Gastroesophageal sphincter (tissue), 3 donors: ENCODE data around the gene MAPK4.
"Not testable (repeated sequence)": the region's sequence is repeated elsewhere in the genome, so short reads cannot be mapped to it uniquely, and the experiment has no call there.

Experiments
- EP300 ChIP-seq: sonication (generic); formaldehyde crosslinking; IDR thresholded peaks from one replicate; pipeline ENCODE4 v1.6.1; 2017; ENCODE audit warnings: antibody characterized with exemption, mild to moderate bottlenecking
- TF ChIP-seq, protein P1 (sequence below), 4 experiments: fragments of 200-600 bp in 2 of 4; fragments of 450-650 bp in 2 of 4; sonication (generic) in 1 of 4; IDR thresholded peaks; one replicate each; pipeline ENCODE4 v1.5.1; 2017 to 2019; ENCODE audit warnings: antibody characterized with exemption in 4 of 4, mild to moderate bottlenecking in 2 of 4, moderate library complexity in 2 of 4

DNA sequence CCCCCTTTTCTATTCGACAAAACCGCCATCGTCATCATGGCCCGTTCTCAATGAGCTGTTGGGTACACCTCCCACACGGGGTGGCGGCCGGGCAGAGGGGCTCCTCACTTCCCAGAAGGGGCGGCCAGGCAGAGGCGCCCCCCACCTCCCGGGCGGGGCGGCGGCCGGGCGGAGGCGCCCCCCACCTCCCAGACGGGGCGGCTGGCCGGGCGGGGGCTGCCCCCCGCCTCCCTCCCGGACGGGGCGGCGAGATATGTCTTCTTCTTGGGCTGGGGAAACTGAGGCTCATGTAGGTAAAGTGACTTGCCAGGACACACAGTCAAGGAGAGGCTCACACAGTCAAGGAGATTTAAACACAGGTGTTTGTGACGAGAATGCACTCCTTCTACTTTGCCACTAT is 49.3 kb downstream of the MAPK4 start:
- TF ChIP-seq, protein P1, sequence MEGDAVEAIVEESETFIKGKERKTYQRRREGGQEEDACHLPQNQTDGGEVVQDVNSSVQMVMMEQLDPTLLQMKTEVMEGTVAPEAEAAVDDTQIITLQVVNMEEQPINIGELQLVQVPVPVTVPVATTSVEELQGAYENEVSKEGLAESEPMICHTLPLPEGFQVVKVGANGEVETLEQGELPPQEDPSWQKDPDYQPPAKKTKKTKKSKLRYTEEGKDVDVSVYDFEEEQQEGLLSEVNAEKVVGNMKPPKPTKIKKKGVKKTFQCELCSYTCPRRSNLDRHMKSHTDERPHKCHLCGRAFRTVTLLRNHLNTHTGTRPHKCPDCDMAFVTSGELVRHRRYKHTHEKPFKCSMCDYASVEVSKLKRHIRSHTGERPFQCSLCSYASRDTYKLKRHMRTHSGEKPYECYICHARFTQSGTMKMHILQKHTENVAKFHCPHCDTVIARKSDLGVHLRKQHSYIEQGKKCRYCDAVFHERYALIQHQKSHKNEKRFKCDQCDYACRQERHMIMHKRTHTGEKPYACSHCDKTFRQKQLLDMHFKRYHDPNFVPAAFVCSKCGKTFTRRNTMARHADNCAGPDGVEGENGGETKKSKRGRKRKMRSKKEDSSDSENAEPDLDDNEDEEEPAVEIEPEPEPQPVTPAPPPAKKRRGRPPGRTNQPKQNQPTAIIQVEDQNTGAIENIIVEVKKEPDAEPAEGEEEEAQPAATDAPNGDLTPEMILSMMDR (IDR thresholded peaks at IDR 0.05) = not testable (repeated sequence)
- TF ChIP-seq EP300 = not testable (repeated sequence)
